PC-3 (cell line): ENCODE measurements around the gene RNF169. TPM values are rescaled to one million over a fixed set of nuclear protein-coding genes. Genes with fewer than 3 reads are reported as not detected.

Source experiments
- ATAC-seq: fragments of 200-7000 bp; cut with Tn5 transposase; 2 replicates; pipeline ENCODE4 v1.9.1; 2020; ENCODE audit warnings: mild to moderate bottlenecking, moderate library complexity
- BruUV-seq: library from RNA; stranded (reverse); fragments of 400-500 nt; replicated peaks from 2 replicates; lab custom pipeline; 2021; lab: Mats Ljungman, UMichigan
- CTCF ChIA-PET: fragments of 300-600 bp; sonication (Branson Sonifier 250); formaldehyde crosslinking; loops from one replicate; lab custom pipeline; 2022; ENCODE audit warnings: antibody characterized with exemption; lab: Charles Lee
- POLR2A ChIA-PET: fragments of 300-600 bp; sonication (Branson Sonifier 250); formaldehyde crosslinking; loops from one replicate; lab custom pipeline; 2022; ENCODE audit warnings: antibody characterized with exemption; ENCODE audit not compliant: unreplicated experiment; lab: Charles Lee
- DNase-seq: peaks from one replicate; pipeline ENCODE4 v3.0.0-alpha.2; 2015
- H2AFZ ChIP-seq: fragments of 300-600 bp; sonication (generic); 2 replicates; pipeline ENCODE4 v1.6.0; 2016; ENCODE audit warnings: antibody characterized with exemption, low read length
- H3F3A ChIP-seq: fragments of 300-600 bp; sonication (generic); one replicate; pipeline ENCODE4 v1.6.0; 2017; ENCODE audit warnings: antibody characterized with exemption, low read length, control low read depth, mild to moderate bottlenecking; ENCODE audit not compliant: unreplicated experiment
- H3K27ac ChIP-seq: fragments of 300-600 bp; sonication (generic); 2 replicates; pipeline ENCODE4 v1.5.1; 2016; ENCODE audit warnings: mild to moderate bottlenecking, low read length
- H3K27me3 ChIP-seq: fragments of 300-600 bp; sonication (generic); 2 replicates; pipeline ENCODE4 v1.6.1; 2016; ENCODE audit warnings: low read length, mixed read lengths
- H3K36me3 ChIP-seq: fragments of 300-600 bp; sonication (generic); 2 replicates; pipeline ENCODE4 v1.6.1; 2016; ENCODE audit warnings: low read depth, mixed run types, low read length, mixed read lengths
- H3K4me1 ChIP-seq: fragments of 300-600 bp; sonication (generic); 2 replicates; pipeline ENCODE4 v1.5.1; 2016; ENCODE audit warnings: low read length; ENCODE audit not compliant: insufficient read depth
- H3K4me2 ChIP-seq: fragments of 300-600 bp; sonication (generic); 2 replicates; pipeline ENCODE4 v1.6.0; 2016; ENCODE audit warnings: low read length
- H3K4me3 ChIP-seq: fragments of 300-600 bp; sonication (generic); 2 replicates; pipeline ENCODE4 v1.5.1; 2016; ENCODE audit warnings: mild to moderate bottlenecking, low read length, mixed read lengths
- H3K79me2 ChIP-seq: fragments of 300-600 bp; sonication (generic); 2 replicates; pipeline ENCODE4 v1.6.1; 2017; ENCODE audit warnings: low read length, mixed read lengths
- H3K9ac ChIP-seq: fragments of 300-600 bp; sonication (generic); 2 replicates; pipeline ENCODE4 v1.6.0; 2016; ENCODE audit warnings: mild to moderate bottlenecking, low read length
- H3K9me2 ChIP-seq: fragments of 300-600 bp; sonication (generic); replicated peaks from 2 replicates; pipeline ENCODE4 v1.6.1; 2016; ENCODE audit warnings: mixed run types, low read length, mixed read lengths
- H3K9me3 ChIP-seq: fragments of 300-600 bp; sonication (generic); 2 replicates; pipeline ENCODE4 v1.6.1; 2016; ENCODE audit warnings: low read length, mixed read lengths
- H4K20me1 ChIP-seq: fragments of 300-600 bp; sonication (generic); 2 replicates; pipeline ENCODE4 v1.6.1; 2016; ENCODE audit warnings: low read length, mixed read lengths
- CTCF ChIP-seq: fragments of 300-600 bp; sonication (generic); conservative IDR thresholded peaks from 2 replicates; pipeline ENCODE4 v1.5.1; 2017; ENCODE audit warnings: antibody characterized with exemption, low read depth, mild to moderate bottlenecking, low read length
- EZH2 ChIP-seq: fragments of 300-600 bp; sonication (generic); IDR thresholded peaks from one replicate; pipeline ENCODE4 v1.6.1; 2017; ENCODE audit warnings: antibody characterized with exemption, mild to moderate bottlenecking, low read length; ENCODE audit not compliant: unreplicated experiment
- EZH2phosphoT487 ChIP-seq: fragments of 300-600 bp; sonication (generic); IDR thresholded peaks from 2 replicates; pipeline ENCODE4 v1.6.1; 2018; ENCODE audit warnings: mild to moderate bottlenecking, antibody characterized with exemption, low read length, borderline replicate concordance
- intact Hi-C: fragments of 100-400 bp; cut with micrococcal nuclease; formaldehyde crosslinking; loops from 2 replicates; pipeline ENCODE4 v1.9.0; 2023
- total RNA-seq: library from RNA; depleted of rRNA; stranded (reverse); fragments of >200 nt; gene quantifications from 2 replicates; pipeline ENCODE4 v1.2.3, GENCODE V29; 2014

Gene RNF169
- total RNA-seq, 1 experiment from 2014 or later: 20.4 TPM

- H3K4me2 ChIP-seq: no peak overlapping the region
- intact Hi-C loops: no loop called here
- BruUV-seq: no TSS peak
Observed at GRCh38 chr11:74777038-74777437, 28.4 kb downstream of the RNF169 start.

DNA sequence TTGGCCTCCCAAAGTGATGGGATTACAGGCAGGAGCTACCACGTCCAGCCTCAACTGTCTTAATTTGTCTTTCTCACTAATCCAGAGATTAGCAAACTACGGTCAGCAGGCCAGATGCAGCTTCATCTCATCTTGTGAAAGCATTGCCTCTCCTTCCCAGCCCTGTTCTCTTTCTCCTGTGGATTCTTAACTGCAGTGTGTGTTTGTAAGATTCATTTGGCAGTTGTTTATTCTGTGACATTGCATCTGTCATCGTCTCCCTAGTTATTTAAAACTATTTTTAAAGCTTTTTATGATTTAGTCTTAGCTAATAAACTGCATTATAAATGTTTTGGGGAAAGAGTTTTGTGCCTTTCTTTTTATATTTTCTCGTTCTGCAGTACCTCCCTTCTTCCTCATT, 29.2 kb downstream of the RNF169 start:
- POLR2A ChIA-PET: interaction anchor here (0.7 kb wide), 1 partner anchor 198 kb away, joined by 4 read pairs; no protein-coding TSS in a partner anchor
- no peak overlapping the region for H3K4me3 ChIP-seq
- no peak overlapping the region for H2AFZ ChIP-seq
- no TSS peak for BruUV-seq
- H3K79me2 ChIP-seq: peaks cover 98% of the 10 kb centered on the region
- peaks cover 18% of the 10 kb centered on the region; the same call in 1 of the 2 replicates for H4K20me1 ChIP-seq
- H3K4me2 ChIP-seq: no peak overlapping the region
- H3K9ac ChIP-seq: no peak overlapping the region
- peaks cover 2% of the 10 kb centered on the region for H3K4me1 ChIP-seq
- no peaks in the 10 kb centered on the region; the same call in 1 of the 2 replicates for H3K36me3 ChIP-seq
- DNase-seq (peak; percentile 19), ATAC-seq (peak; percentile 77)
- H3F3A ChIP-seq: no peaks in the 10 kb centered on the region
- TF ChIP-seq EZH2phosphoT487 (no peak), EZH2 (no peak), CTCF (no peak)
- no peak overlapping the region for H3K27ac ChIP-seq
- CTCF ChIA-PET: interaction anchor here (0.6 kb wide), 1 partner anchor 693 kb away, joined by 3 read pairs; no protein-coding TSS in a partner anchor
- intact Hi-C loops: no loop called here
- H3K27me3 ChIP-seq: no peaks in the 10 kb centered on the region
- H3K9me3 ChIP-seq: no peaks in the 10 kb centered on the region
- H3K9me2 ChIP-seq: no peaks in the 10 kb centered on the region

More at GRCh38 chr11:74777038-74777437, 28.4 kb downstream of the RNF169 start:
- Histone ChIP-seq H3K4me3 (no peak overlapping the region), H3F3A (no peaks in the 10 kb centered on the region), H3K9me2 (no peaks in the 10 kb centered on the region), H3K36me3 (no peaks in the 10 kb centered on the region; the same call in 1 of the 2 replicates), H3K79me2 (peaks cover 100% of the 10 kb centered on the region), H2AFZ (no peak overlapping the region), H3K4me1 (no peaks in the 10 kb centered on the region), H3K27me3 (no peaks in the 10 kb centered on the region), H4K20me1 (peaks cover 27% of the 10 kb centered on the region), H3K9ac (no peak overlapping the region), H3K9me3 (no peaks in the 10 kb centered on the region), H3K27ac (no peak overlapping the region)
- no peak for ATAC-seq
- no peak for TF ChIP-seq EZH2phosphoT487
- TF ChIP-seq EZH2: no peak
- no peak for TF ChIP-seq CTCF
- CTCF ChIA-PET: no interaction called here
- POLR2A ChIA-PET: no interaction called here
- no peak for DNase-seq

GRCh38 chr11:74778581-74778980, 29.9 kb downstream of the RNF169 start:
- H3F3A ChIP-seq: no peaks in the 10 kb centered on the region
- no peak for TF ChIP-seq EZH2phosphoT487
- no peak for TF ChIP-seq EZH2
- no peak for TF ChIP-seq CTCF
- POLR2A ChIA-PET: no interaction called here
- no peak overlapping the region for H3K9ac ChIP-seq
- H3K27ac ChIP-seq: no peak overlapping the region
- H4K20me1 ChIP-seq: peaks cover 14% of the 10 kb centered on the region; the same call in 1 of the 2 replicates
- H3K9me3 ChIP-seq: no peaks in the 10 kb centered on the region
- H3K27me3 ChIP-seq: no peaks in the 10 kb centered on the region
- no peak overlapping the region for H3K4me3 ChIP-seq
- no peak overlapping the region for H3K4me2 ChIP-seq
- peaks cover 97% of the 10 kb centered on the region for H3K79me2 ChIP-seq
- DNase-seq: no peak
- intact Hi-C loops: no loop called here
- no peaks in the 10 kb centered on the region; the same call in 1 of the 2 replicates for H3K36me3 ChIP-seq
- no peak overlapping the region for H2AFZ ChIP-seq
- no peaks in the 10 kb centered on the region for H3K9me2 ChIP-seq
- H3K4me1 ChIP-seq: peaks cover 9% of the 10 kb centered on the region
- ATAC-seq: no peak
- CTCF ChIA-PET: no interaction called here
- no TSS peak for BruUV-seq
